ENCODE data around the gene SHD.
"Not testable (repeated sequence)": the region's sequence is repeated elsewhere in the genome, so short reads cannot be mapped to it uniquely, and the experiment has no call there.

The SHD gene, protein sequence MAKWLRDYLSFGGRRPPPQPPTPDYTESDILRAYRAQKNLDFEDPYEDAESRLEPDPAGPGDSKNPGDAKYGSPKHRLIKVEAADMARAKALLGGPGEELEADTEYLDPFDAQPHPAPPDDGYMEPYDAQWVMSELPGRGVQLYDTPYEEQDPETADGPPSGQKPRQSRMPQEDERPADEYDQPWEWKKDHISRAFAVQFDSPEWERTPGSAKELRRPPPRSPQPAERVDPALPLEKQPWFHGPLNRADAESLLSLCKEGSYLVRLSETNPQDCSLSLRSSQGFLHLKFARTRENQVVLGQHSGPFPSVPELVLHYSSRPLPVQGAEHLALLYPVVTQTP

DNA sequence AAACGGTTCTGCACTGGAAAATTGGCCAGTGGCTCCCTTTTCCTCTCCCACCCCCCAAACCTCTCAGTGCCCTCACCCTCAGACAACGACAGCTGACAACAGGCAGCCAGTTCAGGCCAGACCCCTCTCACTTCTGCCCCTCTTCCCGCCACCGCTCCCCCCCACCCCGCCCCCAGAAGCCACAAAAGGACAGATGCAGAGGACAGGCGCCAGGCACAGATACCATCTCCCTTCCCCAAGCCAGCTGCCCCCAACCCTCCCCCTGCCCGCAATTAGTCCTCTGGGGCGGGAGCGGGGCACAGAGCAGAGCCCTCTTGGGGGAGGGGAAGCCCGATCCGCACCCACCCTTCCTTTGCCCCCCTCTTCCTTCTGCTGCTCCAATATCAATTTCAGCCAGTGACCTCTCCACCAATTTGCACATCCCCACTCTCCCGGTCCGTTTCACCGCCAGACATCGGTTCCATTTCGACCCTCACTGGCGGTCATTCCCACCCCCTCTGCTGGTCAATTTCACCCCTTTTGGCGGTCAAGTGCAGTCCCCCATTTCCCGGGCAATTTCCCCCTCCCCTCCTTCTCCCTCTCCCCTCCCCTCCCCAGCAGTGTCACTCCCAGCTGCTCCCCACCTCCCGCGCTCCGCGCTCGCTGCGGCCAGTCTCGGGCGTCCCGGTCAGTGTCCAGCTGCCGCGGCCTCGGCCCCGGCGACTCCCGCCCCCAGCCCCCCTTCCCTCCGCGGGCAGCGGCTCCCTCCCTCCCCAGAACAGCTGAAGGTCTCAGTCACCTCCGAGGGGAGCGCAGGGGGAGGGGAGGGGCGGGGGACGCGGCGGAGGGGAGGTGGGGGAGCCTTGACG is at the start of gene SHD:
SHD (plus strand) TSS at position 848 of the 848 bp plus-strand sequence. CDS start 798 bp downstream, outside the sequence.
- no peak for DNase-seq (ENCODE audit: low read depth in 2 of 2)

- DNase-seq (ENCODE audit: low read depth in 2 of 2) = not testable (repeated sequence)
Measured at GRCh38 chr19:4230237-4230636, 48.8 kb upstream of the SHD start.

GRCh38 chr19:4231521-4231920 is 47.5 kb upstream of the SHD start:
- not testable (repeated sequence) for DNase-seq (ENCODE audit: low read depth in 2 of 2)

DNA sequence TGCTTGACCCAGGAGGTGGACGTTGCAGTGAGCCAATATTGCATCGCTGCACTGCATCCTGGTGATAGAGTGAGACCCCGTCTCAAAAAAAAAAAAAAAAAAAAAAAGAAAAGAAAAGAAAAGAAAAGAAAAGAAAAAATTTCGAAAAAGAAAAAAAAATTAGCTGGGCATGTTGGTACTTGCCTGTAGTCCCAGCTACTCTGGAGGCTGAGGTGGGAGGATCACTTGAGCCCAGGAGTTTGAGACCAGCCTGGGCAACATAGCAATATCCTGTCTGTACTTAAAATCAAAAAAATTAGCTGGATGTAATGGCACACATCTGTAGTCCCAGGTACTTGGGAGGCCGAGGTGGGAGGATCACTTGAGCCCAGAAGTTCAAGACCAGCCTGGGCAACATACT is 46.9 kb upstream of the SHD start:
- DNase-seq (ENCODE audit: low read depth in 2 of 2) = not testable (repeated sequence)

DNA sequence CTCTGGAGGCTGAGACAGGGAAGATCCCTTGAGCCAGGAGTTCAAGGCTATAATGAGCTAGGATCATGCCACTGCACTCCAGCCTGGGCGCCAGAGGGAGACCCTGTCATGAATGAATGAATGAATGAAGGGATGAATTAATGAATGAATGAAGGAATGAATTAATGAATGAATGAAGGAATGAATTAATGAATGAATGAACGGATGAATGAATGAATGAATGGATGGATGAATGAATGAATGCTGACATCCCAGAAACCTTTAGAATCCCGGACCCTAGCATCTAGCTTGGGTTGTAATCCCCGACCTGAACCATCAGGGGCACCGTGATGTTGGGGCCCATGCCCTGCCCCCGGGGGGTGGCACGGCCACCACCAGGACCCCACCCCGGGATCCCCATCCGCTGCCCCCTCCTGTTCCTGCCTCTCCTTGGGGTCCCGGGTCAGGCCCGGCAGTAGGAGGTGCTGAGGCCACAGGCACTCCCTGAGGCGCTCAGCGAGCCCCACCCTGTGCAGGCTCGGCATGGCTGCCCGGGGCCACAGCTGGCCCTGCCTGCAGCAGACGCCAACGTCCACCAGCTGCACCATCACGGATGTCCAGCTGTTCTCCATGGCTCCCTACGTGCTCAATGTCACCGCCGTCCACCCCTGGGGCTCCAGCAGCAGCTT is 46.3 kb upstream of the SHD start:
- DNase-seq (ENCODE audit: low read depth in 2 of 2) = no peak

DNA sequence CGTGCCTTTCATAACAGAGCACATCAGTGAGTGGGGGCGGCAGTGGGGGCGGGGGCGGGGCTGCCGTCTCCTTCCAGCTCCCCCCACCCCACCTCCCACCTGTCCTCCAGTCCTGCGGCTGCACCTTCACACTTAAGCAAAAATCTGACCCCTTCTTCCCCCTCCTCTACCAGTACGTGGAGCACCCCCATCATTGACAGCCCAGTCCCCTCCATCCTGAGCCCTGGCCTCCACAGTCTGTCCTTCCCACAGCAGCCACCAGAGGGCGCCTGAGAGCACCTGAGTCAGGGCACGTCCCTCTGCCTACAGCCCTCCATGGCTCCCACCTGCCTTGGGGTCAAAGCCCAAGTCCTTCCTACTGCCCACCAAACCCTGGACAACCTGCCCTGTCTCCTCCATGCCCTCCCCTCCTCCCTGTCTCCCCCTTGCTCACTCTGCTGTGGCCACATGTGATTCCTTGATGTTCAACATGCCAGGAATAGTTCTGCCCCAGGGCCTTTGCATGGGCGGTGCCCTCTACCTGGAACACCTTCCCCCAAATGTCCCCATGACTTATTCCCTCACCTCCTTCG is 45.7 kb upstream of the SHD start:
- peak; percentile 43 to 74 for DNase-seq (ENCODE audit: low read depth in 2 of 2)

- no peak for DNase-seq (ENCODE audit: low read depth in 2 of 2)
Measured at GRCh38 chr19:4234142-4234861, 44.8 kb upstream of the SHD start.

GRCh38 chr19:4234862-4235201 is 44.2 kb upstream of the SHD start:
- DNase-seq (ENCODE audit: low read depth in 2 of 2) = no peak

DNA sequence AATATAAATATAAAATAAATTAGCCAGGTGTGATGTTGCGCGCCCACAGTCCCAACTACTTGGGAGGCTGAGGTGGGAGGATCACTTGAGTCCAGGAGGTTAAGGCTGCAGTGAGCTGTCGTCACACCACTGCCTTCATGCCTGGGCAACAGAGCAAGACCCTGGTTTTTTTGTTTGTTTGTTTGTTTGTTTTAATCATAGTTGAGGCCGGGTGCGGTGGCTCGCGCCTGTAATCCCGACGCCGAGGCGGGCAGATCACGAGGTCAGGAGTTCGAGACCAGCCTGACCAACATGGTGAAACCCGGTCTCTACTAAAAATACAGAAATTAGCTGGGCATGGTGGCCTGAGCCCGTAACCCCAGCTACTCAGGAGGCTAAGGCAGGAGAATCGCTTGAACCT is 41.6 kb upstream of the SHD start:
- not testable (repeated sequence) for DNase-seq (ENCODE audit: low read depth in 2 of 2)

- DNase-seq (ENCODE audit: low read depth in 2 of 2) = no peak
Measured at GRCh38 chr19:4238831-4239230, 40.2 kb upstream of the SHD start.

GRCh38 chr19:4241824-4242430 is 37.1 kb upstream of the SHD start:
- no peak for DNase-seq (ENCODE audit: low read depth in 2 of 2)

DNA sequence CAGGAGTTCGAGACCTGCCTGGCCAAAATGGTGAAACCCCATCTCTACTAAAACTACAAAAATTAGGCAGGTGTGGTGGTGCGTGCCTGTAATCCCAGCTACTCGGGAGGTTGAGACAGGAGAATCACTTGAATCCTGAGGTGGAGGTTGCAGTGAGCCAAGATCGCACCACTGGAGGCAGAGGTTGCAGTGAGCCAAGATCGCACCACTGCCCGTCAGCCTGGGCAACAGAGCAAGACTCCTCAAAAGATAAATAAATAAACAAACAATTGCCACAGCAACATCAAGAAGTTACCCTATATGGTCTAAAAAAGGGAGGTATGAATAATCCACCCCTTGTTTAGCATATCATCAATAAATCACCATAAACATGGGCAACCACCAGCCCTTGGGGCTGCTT is 33.1 kb upstream of the SHD start:
- not testable (repeated sequence) for DNase-seq (ENCODE audit: low read depth in 2 of 2)

DNA sequence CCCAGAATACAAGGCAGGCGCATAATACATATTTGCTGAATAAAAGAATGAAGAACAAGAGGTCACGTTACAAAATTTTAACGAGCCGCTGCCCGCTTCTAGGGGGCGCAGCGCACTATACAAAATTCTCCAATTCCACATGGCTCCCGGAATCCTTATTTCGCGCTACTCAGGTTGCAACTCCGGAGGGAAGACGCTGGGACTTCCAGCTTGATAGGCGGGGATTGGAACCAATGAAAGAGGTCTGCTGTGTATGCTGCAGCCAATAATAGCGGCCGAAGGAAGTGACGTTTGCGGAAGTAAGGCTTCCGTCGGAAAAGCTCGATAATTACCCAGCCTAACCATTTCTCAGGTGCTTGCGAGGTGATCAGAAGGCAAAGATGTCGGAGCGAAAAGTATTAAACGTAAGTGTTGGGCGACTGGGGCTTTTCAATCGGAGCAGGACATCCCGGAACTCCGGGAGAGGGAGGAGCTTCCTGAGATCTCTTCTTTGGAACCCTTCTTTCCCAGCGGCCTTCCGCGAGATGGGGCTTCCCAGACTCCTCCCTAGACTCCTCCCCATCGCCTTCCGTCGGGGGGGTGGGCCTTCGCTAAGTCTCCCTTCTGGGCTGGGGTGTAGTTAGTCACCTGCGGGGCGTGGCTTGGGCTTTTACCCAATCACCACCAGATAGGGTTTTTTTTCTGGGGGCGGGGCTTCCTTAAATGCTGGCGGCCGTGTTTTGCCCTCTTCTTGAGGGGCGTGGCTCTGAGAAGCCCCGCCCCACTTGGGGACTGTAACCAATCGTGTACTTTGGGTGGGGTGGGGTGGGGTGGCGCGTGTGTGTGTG is 32.1 kb upstream of the SHD start, which contains the start of gene YJU2:
YJU2 (plus strand) TSS at position 314 of the 827 bp plus-strand sequence; CDS start at position 381, 67 bp downstream.
- DNase-seq (ENCODE audit: low read depth in 2 of 2) = peak; percentile 96 to 99

GRCh38 chr19:4256563-4256962 is 22.5 kb upstream of the SHD start:
- DNase-seq (ENCODE audit: low read depth in 2 of 2) = no peak

GRCh38 chr19:4257025-4257424 is 22.0 kb upstream of the SHD start:
- no peak for DNase-seq (ENCODE audit: low read depth in 2 of 2)

- DNase-seq (ENCODE audit: low read depth in 2 of 2) = no peak
Measured at GRCh38 chr19:4258181-4258580, 20.9 kb upstream of the SHD start.

DNA sequence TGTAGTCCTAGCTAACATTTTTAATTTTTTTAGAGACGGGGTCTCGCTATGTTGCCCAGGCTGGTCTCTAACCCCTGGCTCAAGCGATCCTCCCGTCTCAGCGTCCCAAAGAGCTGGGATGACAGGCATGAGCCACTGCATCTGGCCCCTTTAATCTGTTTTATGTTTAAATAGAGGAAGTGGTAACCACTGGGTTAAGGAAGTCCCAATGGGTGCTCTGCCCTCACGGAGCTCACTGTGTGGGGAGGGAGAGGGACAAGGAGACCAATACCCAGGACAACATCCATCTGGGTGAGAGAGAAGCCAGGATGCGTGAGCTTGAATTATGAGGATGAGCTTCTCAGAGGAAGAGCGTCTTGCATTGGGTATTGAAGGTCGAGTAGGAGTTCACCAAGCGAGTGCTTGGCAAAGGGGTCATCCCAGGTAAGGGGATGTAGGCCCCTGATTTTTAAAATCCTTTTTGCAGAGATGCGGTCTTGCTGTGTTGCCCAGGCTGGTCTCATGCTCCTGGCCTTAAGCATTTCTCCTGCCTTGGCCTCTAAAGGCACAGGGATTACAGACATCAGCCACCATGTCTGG is 18.4 kb upstream of the SHD start:
- DNase-seq (ENCODE audit: low read depth in 2 of 2) = no peak

GRCh38 chr19:4264812-4265211 is 14.3 kb upstream of the SHD start:
- no peak for DNase-seq (ENCODE audit: low read depth in 2 of 2)

DNA sequence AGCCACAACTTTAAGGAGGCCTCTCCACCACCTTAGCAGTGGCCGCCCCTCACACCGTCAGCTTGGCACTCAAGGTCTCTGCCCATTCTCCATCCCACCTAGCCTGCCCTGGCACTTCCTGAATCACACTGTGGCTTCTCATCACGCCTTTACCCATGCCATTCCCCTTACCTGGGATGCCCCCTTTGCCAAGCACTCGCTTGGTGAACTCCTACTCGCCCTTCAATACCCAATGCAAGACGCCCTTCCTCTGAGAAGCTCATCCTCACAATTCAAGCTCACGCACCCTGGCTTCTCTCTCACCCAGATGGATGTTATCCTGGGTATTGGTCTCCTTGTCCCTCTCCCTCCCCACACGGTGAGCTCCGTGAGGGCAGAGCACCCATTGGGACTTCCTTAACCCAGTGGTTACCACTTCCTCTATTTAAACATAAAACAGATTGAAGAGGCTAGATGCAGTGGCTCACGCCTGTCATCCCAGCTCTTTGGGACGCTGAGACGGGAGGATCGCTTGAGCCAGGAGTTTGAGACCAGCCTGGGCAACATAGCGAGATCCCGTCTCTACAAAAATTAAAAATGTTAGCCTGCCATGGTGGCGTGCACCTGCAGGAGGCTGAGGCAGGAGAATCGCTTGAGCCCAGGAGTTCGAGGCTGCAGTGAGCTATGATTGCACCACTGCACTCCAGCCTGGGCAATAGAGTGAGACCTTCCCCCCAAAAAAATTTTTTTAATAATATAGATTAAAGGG is 12.6 kb upstream of the SHD start:
- DNase-seq (ENCODE audit: low read depth in 2 of 2) = no peak

Measured in stimulated activated CD4-positive, alpha-beta T cell treated with anti-CD3 and anti-CD28 coated beads, Interleukin-12 subunit alpha, Interleukin-12 subunit beta, amount 100 ng/mL, for 24 hours (primary cell).